HCT116 (cell line): ENCODE measurements around the gene APH1B. TPM values are rescaled to one million over a fixed set of nuclear protein-coding genes. Genes with fewer than 3 reads are reported as not detected.

ENCODE experiments used
- ATAC-seq: fragments of 200-7000 bp; cut with Tn5 transposase; 2 replicates; pipeline ENCODE4 v1.9.1; 2020; ENCODE audit warnings: mild to moderate bottlenecking, moderate library complexity
- BruUV-seq: library from RNA; stranded (reverse); fragments of 400-500 nt; replicated peaks from 2 replicates; lab custom pipeline; 2021; lab: Mats Ljungman, UMichigan
- CTCF ChIA-PET: fragments of 300-600 bp; sonication (Branson Sonifier 250); formaldehyde crosslinking; loops from one replicate; lab custom pipeline; 2021; ENCODE audit warnings: antibody characterized with exemption; lab: Charles Lee
- POLR2A ChIA-PET: fragments of 300-600, 350-600 bp; sonication (Branson Sonifier 250); formaldehyde crosslinking; loops from one replicate; lab custom pipeline; 2021; ENCODE audit warnings: antibody characterized with exemption; lab: Charles Lee
- RAD21 ChIA-PET, 2 experiments: fragments of 300-600 bp; sonication (Branson Sonifier 250); formaldehyde crosslinking; loops; one replicate each; lab custom pipeline; 2023; ENCODE audit warnings: low total read pairs in 2 of 2; ENCODE audit not compliant: uncharacterized antibody in 2 of 2, unreplicated experiment in 2 of 2, low non-redundant PET in 1 of 2; lab: Charles Lee
- DNase-seq: peaks from one replicate; pipeline ENCODE4 v3.0.0-alpha.2; 2010; ENCODE audit warnings: low read depth, low spot score
- H2AFZ ChIP-seq: fragments of 200-600 bp; shearing (Covaris generic), sonication (generic); 2 replicates; pipeline ENCODE4 v1.6.1; 2017; ENCODE audit warnings: low read depth, mixed run types, mixed read lengths, antibody characterized with exemption, low read length; ENCODE audit not compliant: poor library complexity, severe bottlenecking
- H3K27ac ChIP-seq: 2 replicates; pipeline ENCODE4 v1.5.1; 2012; ENCODE audit warnings: low read depth, low read length
- H3K27me3 ChIP-seq: fragments of 200-600 bp; sonication (generic); 2 replicates; pipeline ENCODE4 v1.6.1; 2016; ENCODE audit warnings: mixed run types, low read length, mixed read lengths; ENCODE audit not compliant: insufficient read depth
- H3K36me3 ChIP-seq, 2 experiments: fragments of 200-500 bp in 1 of 2; fragments of 200-600 bp in 1 of 2; sonication (Bioruptor generic) in 1 of 2; sonication (generic) in 1 of 2; 2 replicates each; pipeline versions ENCODE4 v1.5.1 to v1.6.1; 2014 to 2016; ENCODE audit warnings: low read length in 2 of 2, inconsistent platforms in 1 of 2, mixed read lengths in 1 of 2, mixed run types in 1 of 2; ENCODE audit not compliant: insufficient read depth in 2 of 2, control insufficient read depth in 1 of 2
- H3K4me1 ChIP-seq, 2 experiments: fragments of 200-600 bp in 1 of 2; sonication (generic) in 1 of 2; 2 replicates each; pipeline versions ENCODE4 v1.5.1 to v1.6.1; 2012 to 2017; ENCODE audit warnings: low read length in 2 of 2, inconsistent platforms in 1 of 2, mild to moderate bottlenecking in 1 of 2, mixed read lengths in 1 of 2, mixed run types in 1 of 2, moderate library complexity in 1 of 2; ENCODE audit not compliant: insufficient read depth in 2 of 2, control insufficient read depth in 1 of 2
- H3K4me2 ChIP-seq: fragments of 200-600 bp; sonication (generic); 2 replicates; pipeline ENCODE4 v1.6.1; 2017; ENCODE audit warnings: mixed run types, low read length, mixed read lengths
- H3K4me3 ChIP-seq, 2 experiments: fragments of 200-600 bp in 1 of 2; sonication (generic) in 1 of 2; replicated peaks in 1 of 2; 2 replicates each; pipeline ENCODE4 v1.5.1; 2011 to 2016; ENCODE audit warnings: low read length in 2 of 2, control low read depth in 1 of 2, low read depth in 1 of 2, mild to moderate bottlenecking in 1 of 2, mixed read lengths in 1 of 2, mixed run types in 1 of 2
- H3K79me2 ChIP-seq: fragments of 200-600 bp; sonication (generic); 2 replicates; pipeline ENCODE4 v1.6.1; 2017; ENCODE audit warnings: mild to moderate bottlenecking, mixed run types, low read length, moderate library complexity, mixed read lengths; ENCODE audit not compliant: insufficient read depth
- H3K9ac ChIP-seq: fragments of 200-600 bp; sonication (generic); 2 replicates; pipeline ENCODE4 v1.6.1; 2016; ENCODE audit warnings: low read length, mixed read lengths
- H3K9me2 ChIP-seq: fragments of 200-600 bp; sonication (generic), shearing (Covaris generic); 2 replicates; pipeline ENCODE4 v1.6.1; 2017; ENCODE audit warnings: mixed run types, mild to moderate bottlenecking, moderate library complexity; ENCODE audit not compliant: insufficient read depth
- H3K9me3 ChIP-seq, 2 experiments: fragments of 200-500 bp in 1 of 2; fragments of 200-600 bp in 1 of 2; sonication (Bioruptor generic) in 1 of 2; sonication (generic) in 1 of 2; 2 replicates each; pipeline ENCODE4 v1.6.1; 2014 to 2017; ENCODE audit warnings: low read length in 2 of 2, mixed read lengths in 2 of 2, inconsistent platforms in 1 of 2, low read depth in 1 of 2, mild to moderate bottlenecking in 1 of 2, mixed run types in 1 of 2, moderate library complexity in 1 of 2; ENCODE audit not compliant: control insufficient read depth in 1 of 2, insufficient read depth in 1 of 2
- H4K20me1 ChIP-seq: fragments of 200-600 bp; sonication (generic), shearing (Covaris generic); 2 replicates; pipeline ENCODE4 v1.6.1; 2017; ENCODE audit warnings: mixed run types, mild to moderate bottlenecking, moderate library complexity; ENCODE audit not compliant: insufficient read depth
- ATF3 ChIP-seq: IDR thresholded peaks from 2 replicates; pipeline ENCODE4 v1.6.1; 2012
- CBX3 ChIP-seq: IDR thresholded peaks from 2 replicates; pipeline ENCODE4 v1.6.1; 2012; ENCODE audit warnings: low read depth
- CTCF ChIP-seq, 3 experiments: fragments of 200-600 bp in 1 of 3; sonication (generic) in 1 of 3; IDR thresholded peaks in 2 of 3; conservative IDR thresholded peaks in 1 of 3; 2 replicates each; pipeline ENCODE4 v1.5.1; 2012 to 2017; ENCODE audit warnings: low read depth in 2 of 3, low read length in 2 of 3, antibody characterized with exemption in 1 of 3, borderline replicate concordance in 1 of 3, control low read depth in 1 of 3, mild to moderate bottlenecking in 1 of 3, mixed read lengths in 1 of 3, mixed run types in 1 of 3, moderate library complexity in 1 of 3; ENCODE audit not compliant: insufficient read depth in 1 of 3
- EGR1 ChIP-seq: IDR thresholded peaks from 2 replicates; pipeline ENCODE4 v1.6.1; 2012; ENCODE audit warnings: low read depth
- FOSL1 ChIP-seq: IDR thresholded peaks from 2 replicates; pipeline ENCODE4 v1.6.1; 2012; ENCODE audit warnings: low read depth
- MAX ChIP-seq: IDR thresholded peaks from 2 replicates; pipeline ENCODE4 v1.6.1; 2012
- POLR2AphosphoS5 ChIP-seq: IDR thresholded peaks from 2 replicates; pipeline ENCODE4 v1.6.1; 2011; ENCODE audit warnings: mild to moderate bottlenecking, low read depth, low read length, moderate library complexity
- SP1 ChIP-seq: IDR thresholded peaks from 2 replicates; pipeline ENCODE4 v1.6.1; 2012; ENCODE audit warnings: low read depth
- SRF ChIP-seq: IDR thresholded peaks from 2 replicates; pipeline ENCODE4 v1.6.1; 2012; ENCODE audit warnings: low read depth
- ZBTB33 ChIP-seq: IDR thresholded peaks from 2 replicates; pipeline ENCODE4 v1.6.1; 2011; ENCODE audit warnings: mild to moderate bottlenecking, low read length, moderate library complexity; ENCODE audit not compliant: insufficient replicate concordance; ENCODE audit errors: extremely low read depth
- intact Hi-C: fragments of 100-400 bp; cut with micrococcal nuclease; formaldehyde crosslinking; loops from 2 replicates; pipeline ENCODE4 v1.10.0; 2022
- total RNA-seq: library from RNA; stranded (reverse); gene quantifications from one replicate; pipeline ENCODE4 v1.2.1, GENCODE V29; 2021; ENCODE audit not compliant: unreplicated experiment
- TF ChIP-seq, protein P1 (sequence below): IDR thresholded peaks from 2 replicates; pipeline ENCODE4 v1.6.1; 2012; ENCODE audit warnings: low read depth

Gene APH1B
- total RNA-seq, 1 experiment from 2014 or later = 8.5 TPM

GRCh38 chr15:63240109-63240508 lies 37.3 kb upstream of the APH1B start:
- H3K9ac ChIP-seq = no peak overlapping the region
- CTCF ChIA-PET = no interaction called here
- no TSS peak for BruUV-seq
- POLR2A ChIA-PET = no interaction called here
- RAD21 ChIA-PET = no interaction called here
- no peak overlapping the region for H3K27ac ChIP-seq
- H2AFZ ChIP-seq = no peak overlapping the region
- no peaks in the 10 kb centered on the region for H3K27me3 ChIP-seq
- no peaks in the 10 kb centered on the region for H3K36me3 ChIP-seq
- no peaks in the 10 kb centered on the region for H3K79me2 ChIP-seq
- H3K4me3 ChIP-seq = no peak overlapping the region
- ATAC-seq (no peak), DNase-seq (no peak)
- no peaks in the 10 kb centered on the region for H3K9me2 ChIP-seq
- no peaks in the 10 kb centered on the region; a peak in 1 of 4 replicates for H3K9me3 ChIP-seq
- intact Hi-C loops = no loop called here
- no peak overlapping the region for H3K4me2 ChIP-seq
- no peaks in the 10 kb centered on the region for H4K20me1 ChIP-seq
- TF ChIP-seq ZBTB33 (no peak), SP1 (no peak), EGR1 (no peak), CTCF (IDR thresholded peaks at IDR 0.05 in 2 of 3, conservative IDR thresholded peaks at IDR 0.05 in 1 of 3; ENCODE audit: borderline replicate concordance in 1 of 3, insufficient read depth in 1 of 3, low read depth in 2 of 3, low read length in 2 of 3) (no peak), SRF (no peak), MAX (no peak), CBX3 (no peak), FOSL1 (no peak), ATF3 (no peak), POLR2AphosphoS5 (no peak)
- TF ChIP-seq, protein P1, sequence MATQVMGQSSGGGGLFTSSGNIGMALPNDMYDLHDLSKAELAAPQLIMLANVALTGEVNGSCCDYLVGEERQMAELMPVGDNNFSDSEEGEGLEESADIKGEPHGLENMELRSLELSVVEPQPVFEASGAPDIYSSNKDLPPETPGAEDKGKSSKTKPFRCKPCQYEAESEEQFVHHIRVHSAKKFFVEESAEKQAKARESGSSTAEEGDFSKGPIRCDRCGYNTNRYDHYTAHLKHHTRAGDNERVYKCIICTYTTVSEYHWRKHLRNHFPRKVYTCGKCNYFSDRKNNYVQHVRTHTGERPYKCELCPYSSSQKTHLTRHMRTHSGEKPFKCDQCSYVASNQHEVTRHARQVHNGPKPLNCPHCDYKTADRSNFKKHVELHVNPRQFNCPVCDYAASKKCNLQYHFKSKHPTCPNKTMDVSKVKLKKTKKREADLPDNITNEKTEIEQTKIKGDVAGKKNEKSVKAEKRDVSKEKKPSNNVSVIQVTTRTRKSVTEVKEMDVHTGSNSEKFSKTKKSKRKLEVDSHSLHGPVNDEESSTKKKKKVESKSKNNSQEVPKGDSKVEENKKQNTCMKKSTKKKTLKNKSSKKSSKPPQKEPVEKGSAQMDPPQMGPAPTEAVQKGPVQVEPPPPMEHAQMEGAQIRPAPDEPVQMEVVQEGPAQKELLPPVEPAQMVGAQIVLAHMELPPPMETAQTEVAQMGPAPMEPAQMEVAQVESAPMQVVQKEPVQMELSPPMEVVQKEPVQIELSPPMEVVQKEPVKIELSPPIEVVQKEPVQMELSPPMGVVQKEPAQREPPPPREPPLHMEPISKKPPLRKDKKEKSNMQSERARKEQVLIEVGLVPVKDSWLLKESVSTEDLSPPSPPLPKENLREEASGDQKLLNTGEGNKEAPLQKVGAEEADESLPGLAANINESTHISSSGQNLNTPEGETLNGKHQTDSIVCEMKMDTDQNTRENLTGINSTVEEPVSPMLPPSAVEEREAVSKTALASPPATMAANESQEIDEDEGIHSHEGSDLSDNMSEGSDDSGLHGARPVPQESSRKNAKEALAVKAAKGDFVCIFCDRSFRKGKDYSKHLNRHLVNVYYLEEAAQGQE = no peak
- H3K4me1 ChIP-seq = peaks cover 0 to 4% of the 10 kb centered on the region in 2 experiments; a peak in 2 of 4 replicates
